SKM-1 treated with dmso at 0.1 percent for 144 hours (cell line): Measurements from ENCODE around the gene ZNF57.
"Not testable (repeated sequence)": the region's sequence is repeated elsewhere in the genome, so short reads cannot be mapped to it uniquely, and the experiment has no call there.

ENCODE experiments used
- DNase-seq: peaks from one replicate; lab custom pipeline; 2025; ENCODE audit not compliant: unreplicated experiment; lab: John Stamatoyannopoulos, UW

ZNF57 gene

DNA sequence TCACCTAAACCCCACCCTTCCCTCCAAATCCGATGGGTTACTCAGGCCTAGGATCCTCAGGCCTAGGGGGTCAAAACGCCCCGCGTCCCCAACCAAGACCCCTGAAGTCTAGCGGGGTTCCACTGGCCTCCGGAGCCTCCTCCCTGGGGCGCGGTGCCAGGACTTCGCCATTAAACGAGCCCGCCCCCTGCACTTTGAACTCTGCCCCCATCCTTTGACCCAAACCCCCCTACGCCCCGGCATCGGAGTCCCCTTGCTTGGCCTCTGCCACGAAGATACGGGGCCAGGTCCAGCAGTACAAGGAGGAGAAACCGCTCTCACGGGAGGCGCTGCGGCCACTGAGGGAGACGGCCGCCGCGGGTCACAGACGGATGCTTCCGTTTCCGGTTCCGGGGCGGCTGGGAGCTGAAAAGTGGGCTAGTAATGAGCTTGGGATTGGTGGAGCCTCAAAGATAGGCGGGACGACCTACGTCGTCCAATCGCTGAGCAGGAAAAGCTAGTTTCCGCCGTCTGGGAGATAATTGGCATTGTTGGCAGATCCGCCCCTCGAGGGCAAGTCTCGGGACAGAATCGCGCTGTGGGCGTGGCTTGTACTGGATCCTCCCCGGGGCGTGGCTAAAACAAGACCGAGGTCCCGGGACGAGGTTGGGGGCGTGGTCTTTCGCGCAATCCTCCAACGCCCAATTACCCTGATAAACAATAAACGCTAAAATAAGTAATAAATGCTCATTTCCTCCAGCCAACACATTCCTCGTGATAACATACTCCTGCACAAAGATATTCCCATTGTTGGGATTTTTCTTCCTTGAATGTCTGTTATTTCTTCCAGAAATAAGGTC, 49.8 kb downstream of the ZNF57 start:
- DNase-seq: peak; percentile 99

DNA sequence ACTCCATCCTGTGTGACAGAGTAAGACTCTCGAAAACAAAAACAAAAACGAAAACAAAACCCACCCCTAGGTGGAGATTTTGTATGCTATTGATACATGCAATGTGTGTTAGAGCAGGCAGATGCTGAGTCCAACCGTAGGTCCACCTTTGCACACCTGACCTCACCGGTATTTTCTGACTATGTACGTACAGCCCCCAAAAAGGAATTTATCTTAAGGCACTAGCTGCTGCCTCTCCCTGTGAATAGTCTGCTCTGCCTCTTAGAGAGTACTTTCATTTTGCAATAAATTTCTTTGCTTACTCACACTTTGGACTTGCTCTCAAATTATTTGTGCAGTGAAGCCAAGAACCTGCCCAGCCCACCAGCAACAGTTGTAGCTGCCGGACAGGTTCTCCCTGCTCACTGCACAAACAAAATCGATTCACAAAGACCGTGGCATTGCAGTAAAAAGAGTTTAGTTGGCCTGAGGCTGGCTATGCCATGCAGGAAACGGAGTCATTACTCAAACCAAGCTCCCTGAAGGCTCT, 52.3 kb downstream of the ZNF57 start:
- DNase-seq: no peak

DNA sequence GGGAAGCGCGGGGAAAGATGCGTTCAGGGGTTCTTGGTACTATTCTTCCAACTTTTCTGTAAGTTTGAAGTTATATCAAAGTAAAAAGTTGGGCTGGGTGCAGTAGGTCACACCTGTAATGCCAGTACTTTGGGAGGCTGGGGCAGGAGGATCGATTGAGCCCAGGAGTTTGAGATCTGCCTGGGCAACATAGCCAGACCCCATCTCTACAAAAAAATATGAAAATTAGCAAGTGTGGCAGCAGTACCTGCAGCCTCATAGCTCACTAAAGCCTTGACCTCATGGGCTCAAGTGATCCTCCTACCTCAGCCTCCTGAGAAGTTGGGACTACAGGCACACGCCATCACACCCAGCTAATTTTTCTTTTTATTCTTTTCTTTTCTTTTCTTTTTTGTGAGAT, 56.4 kb downstream of the ZNF57 start:
- DNase-seq: no peak

DNA sequence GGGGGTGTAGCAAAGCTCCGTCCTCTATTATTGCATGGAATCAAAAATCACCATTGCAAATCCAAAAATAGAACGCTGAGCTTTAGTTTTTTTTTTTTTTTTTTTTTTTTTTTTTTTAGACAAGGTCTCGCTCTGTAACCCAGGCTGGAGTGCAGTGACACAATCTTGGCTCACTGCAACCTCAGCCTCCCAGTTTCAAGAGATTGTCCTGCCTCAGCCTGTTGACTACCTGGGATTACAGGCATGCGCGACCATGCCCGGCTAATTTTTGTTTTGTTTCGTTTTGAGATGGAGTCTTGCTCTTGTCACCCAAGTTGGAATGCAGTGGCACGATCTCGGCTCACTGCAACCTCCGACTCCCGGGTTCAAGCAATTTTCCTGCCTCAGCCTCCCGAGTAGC, 59.4 kb downstream of the ZNF57 start:
- no peak for DNase-seq

DNA sequence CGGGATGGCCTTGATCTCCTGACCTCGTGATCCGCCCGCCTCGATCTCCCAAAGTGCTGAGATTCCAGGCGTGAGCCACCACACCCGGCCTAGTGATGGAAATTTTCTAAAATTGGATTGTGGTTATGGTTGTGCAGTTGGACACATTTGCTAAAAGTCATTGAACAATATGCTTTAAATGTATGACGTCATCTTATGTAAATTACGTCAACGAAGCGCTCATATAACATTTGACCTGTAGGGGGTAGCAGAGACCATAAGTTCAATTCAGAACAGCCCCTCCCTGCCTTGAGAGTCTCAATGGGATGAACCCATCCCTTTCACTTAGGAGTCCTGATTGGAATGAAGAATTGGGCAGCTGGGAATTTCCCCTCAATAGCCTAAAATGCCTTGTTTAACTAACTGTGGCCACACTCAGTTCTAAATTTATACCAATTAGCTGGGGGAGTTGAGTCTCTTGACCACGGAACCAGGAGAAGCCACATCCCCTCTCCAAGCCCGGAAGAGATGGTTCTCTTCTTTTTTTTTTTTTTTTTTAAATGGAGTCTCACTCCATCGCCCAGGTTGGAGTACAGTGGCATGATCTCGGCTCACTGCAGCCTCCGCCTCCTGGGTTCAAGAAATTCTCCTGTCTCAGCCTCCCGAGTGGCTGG, 61.4 kb downstream of the ZNF57 start:
- DNase-seq: peak; percentile 64

DNA sequence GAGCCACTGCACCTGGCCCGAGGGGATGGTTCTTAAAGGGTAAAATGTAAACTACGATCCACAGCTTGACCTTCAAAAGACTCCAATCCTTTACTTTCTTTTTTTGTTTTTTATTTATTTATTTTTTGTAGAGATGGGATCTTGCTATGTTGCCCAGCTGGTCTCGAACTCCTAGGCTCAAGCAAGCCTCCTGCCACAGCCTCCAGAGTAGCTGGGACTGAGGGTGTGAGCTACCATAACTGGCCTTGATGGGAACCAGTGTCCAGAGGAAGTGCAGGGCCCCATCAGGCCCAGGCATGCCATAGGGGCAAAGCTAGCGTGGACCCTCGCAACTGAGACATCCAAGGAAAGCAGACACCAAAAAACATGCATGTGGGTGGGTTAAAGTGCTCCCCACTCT, 62.4 kb downstream of the ZNF57 start:
- no peak for DNase-seq

DNA sequence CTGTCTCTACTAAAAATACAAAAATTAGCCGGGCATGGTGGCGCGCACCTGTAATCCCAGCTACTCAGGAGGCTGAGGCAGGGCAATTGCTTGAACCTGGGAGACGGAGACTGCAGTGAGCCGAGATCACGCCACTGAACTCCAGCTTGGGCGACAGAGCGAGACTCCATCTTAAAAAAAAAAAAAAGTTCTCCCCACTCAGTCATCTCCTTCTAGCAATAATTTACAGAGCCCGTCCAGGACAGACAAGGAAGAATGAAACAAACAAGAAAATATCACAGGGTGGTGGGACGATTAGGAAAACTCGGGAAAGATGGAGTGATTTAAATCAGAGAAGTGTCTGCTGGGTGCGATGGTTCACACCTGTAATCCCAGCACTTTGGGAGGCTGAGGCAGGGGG, 62.9 kb downstream of the ZNF57 start:
- DNase-seq: not testable (repeated sequence)

DNA sequence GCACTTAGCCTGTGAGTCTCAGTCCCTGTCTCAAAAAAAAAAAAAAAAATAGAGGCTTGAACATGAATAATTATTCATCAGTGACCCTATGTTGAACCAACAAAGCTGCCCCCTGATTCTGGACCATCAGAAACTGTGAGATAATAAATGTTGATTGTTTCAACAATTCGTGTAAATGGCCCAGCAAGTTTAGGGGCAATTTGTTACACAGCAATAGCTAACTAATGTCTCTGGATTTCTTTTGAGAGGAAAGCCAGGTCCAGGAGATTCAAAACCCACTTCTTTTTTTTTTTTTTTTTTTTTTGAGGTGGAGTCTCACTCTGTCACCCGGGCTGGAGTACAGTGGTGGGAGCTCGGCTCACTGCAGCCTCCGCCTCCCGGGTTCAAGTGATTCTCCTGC, 64.1 kb downstream of the ZNF57 start:
- DNase-seq: no peak

DNA sequence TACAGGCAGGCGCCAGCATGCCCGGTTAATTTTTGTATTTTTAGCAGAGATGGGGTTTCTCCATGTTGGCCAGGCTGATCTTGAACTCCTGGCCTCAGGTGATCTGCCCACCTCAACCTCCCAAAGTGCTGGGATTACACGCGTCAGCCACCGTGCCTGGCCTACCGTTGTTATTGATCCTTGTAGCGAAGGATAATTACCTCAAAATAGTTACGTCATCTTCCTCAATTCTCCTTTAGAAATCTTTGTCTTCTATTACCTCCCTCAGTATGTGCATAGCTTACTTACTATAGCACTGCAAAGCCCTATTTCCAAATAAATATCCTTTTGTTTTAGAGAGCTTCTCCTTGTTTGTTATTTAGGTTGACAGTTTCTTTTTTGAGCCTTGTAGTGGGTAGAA, 67.2 kb downstream of the ZNF57 start:
- no peak for DNase-seq
